IMR-90 (cell line): ENCODE results near the gene FMNL3. TPM values are rescaled to one million over a fixed set of nuclear protein-coding genes. Genes with fewer than 3 reads are reported as not detected.
A peak's percentile ranks its signal among the peaks of the same experiment; 100 is the strongest.

Experiments used
- ATAC-seq: fragments of 200-7000 bp; cut with Tn5 transposase; 2 replicates; pipeline ENCODE4 v1.9.1; 2020; ENCODE audit warnings: low read depth, mild to moderate bottlenecking, moderate library complexity
- BruUV-seq: library from RNA; stranded (reverse); fragments of 400-500 nt; replicated peaks from 2 replicates; lab custom pipeline; 2021; lab: Mats Ljungman, UMichigan
- CTCF ChIA-PET: fragments of 300-600 bp; formaldehyde crosslinking; extraction: SDS; loops from one replicate; lab custom pipeline; 2021; ENCODE audit warnings: antibody characterized with exemption; lab: Yijun Ruan, JAX
- POLR2A ChIA-PET: fragments of 300-600 bp; sonication (Branson Sonifier 250); formaldehyde crosslinking; loops from one replicate; lab custom pipeline; 2022; ENCODE audit warnings: antibody characterized with exemption; ENCODE audit not compliant: unreplicated experiment; lab: Charles Lee
- DNase-seq: peaks from one replicate; pipeline ENCODE4 v3.0.0; 2013
- H2AFZ ChIP-seq: replicated peaks from 2 replicates; pipeline ENCODE3; 2013; ENCODE audit warnings: low read length, mild to moderate bottlenecking; ENCODE audit not compliant: poor library complexity
- H2AK5ac ChIP-seq: 2 replicates; pipeline ENCODE4 v1.6.1; 2013; ENCODE audit warnings: low read depth, low read length, inconsistent platforms
- H2AK9ac ChIP-seq: replicated peaks from 2 replicates; pipeline ENCODE3; 2013; ENCODE audit warnings: mild to moderate bottlenecking, low read depth, low read length, moderate library complexity; ENCODE audit not compliant: poor library complexity
- H2BK120ac ChIP-seq: 2 replicates; pipeline ENCODE4 v1.6.1; 2013; ENCODE audit warnings: low read depth, low read length, inconsistent platforms
- H2BK15ac ChIP-seq: 3 replicates; pipeline ENCODE4 v1.6.1; 2013; ENCODE audit warnings: low read depth, low read length, inconsistent platforms
- H2BK20ac ChIP-seq: 2 replicates; pipeline ENCODE4 v1.6.1; 2013; ENCODE audit warnings: low read depth, mild to moderate bottlenecking, inconsistent platforms, low read length, moderate library complexity
- H2BK5ac ChIP-seq: 2 replicates; pipeline ENCODE4 v1.6.1; 2013; ENCODE audit warnings: mild to moderate bottlenecking, low read depth, low read length, inconsistent platforms; ENCODE audit not compliant: poor library complexity, severe bottlenecking
- H3K14ac ChIP-seq: replicated peaks from 2 replicates; pipeline ENCODE4 v1.6.1; 2013; ENCODE audit warnings: low read depth, low read length, inconsistent platforms
- H3K18ac ChIP-seq: 2 replicates; pipeline ENCODE4 v1.6.1; 2013; ENCODE audit warnings: low read depth, low read length, control low read depth
- H3K23ac ChIP-seq: 2 replicates; pipeline ENCODE4 v1.6.1; 2013; ENCODE audit warnings: low read depth, low read length, inconsistent platforms
- H3K27ac ChIP-seq: 2 replicates; pipeline ENCODE4 v1.5.1; 2013; ENCODE audit warnings: mild to moderate bottlenecking, control low read depth, low read length; ENCODE audit not compliant: insufficient read depth
- H3K27me3 ChIP-seq: 2 replicates; pipeline ENCODE4 v1.6.1; 2013; ENCODE audit warnings: low read length; ENCODE audit not compliant: control insufficient read depth, insufficient read depth
- H3K36me3 ChIP-seq: 2 replicates; pipeline ENCODE4 v1.6.1; 2013; ENCODE audit warnings: low read length, mixed read lengths; ENCODE audit not compliant: control insufficient read depth, insufficient read depth
- H3K4ac ChIP-seq: 2 replicates; pipeline ENCODE4 v1.6.1; 2013; ENCODE audit warnings: low read depth, low read length, inconsistent platforms
- H3K4me1 ChIP-seq: 2 replicates; pipeline ENCODE4 v1.6.1; 2013; ENCODE audit warnings: low read length, mixed read lengths; ENCODE audit not compliant: control insufficient read depth, insufficient read depth
- H3K4me2 ChIP-seq: 2 replicates; pipeline ENCODE4 v1.6.1; 2013; ENCODE audit warnings: low read depth, mild to moderate bottlenecking, control low read depth, low read length, moderate library complexity
- H3K4me3 ChIP-seq: 2 replicates; pipeline ENCODE4 v1.5.1; 2013; ENCODE audit warnings: low read depth, mild to moderate bottlenecking, control low read depth, low read length, moderate library complexity; ENCODE audit not compliant: insufficient read depth
- H3K56ac ChIP-seq: 2 replicates; pipeline ENCODE4 v1.6.1; 2013; ENCODE audit warnings: low read length, inconsistent platforms; ENCODE audit not compliant: insufficient read depth; ENCODE audit errors: extremely low read depth
- H3K79me1 ChIP-seq, 2 experiments: 2 replicates each; pipeline ENCODE4 v1.6.1; 2013; ENCODE audit warnings: low read length in 2 of 2, inconsistent platforms in 1 of 2, low read depth in 1 of 2
- H3K9ac ChIP-seq: 2 replicates; pipeline ENCODE4 v1.6.1; 2013; ENCODE audit warnings: low read depth, low read length, control low read depth
- H3K9me1 ChIP-seq: 2 replicates; pipeline ENCODE4 v1.6.1; 2013; ENCODE audit warnings: low read length, inconsistent platforms; ENCODE audit not compliant: insufficient read depth
- H3K9me3 ChIP-seq: 2 replicates; pipeline ENCODE4 v1.6.1; 2013; ENCODE audit warnings: low read length; ENCODE audit not compliant: control insufficient read depth, insufficient read depth
- H4K20me1 ChIP-seq: 2 replicates; pipeline ENCODE4 v1.6.1; 2013; ENCODE audit warnings: low read length, inconsistent platforms; ENCODE audit not compliant: insufficient read depth
- H4K5ac ChIP-seq: 2 replicates; pipeline ENCODE4 v1.6.1; 2013; ENCODE audit warnings: mild to moderate bottlenecking, low read depth, low read length, control low read depth
- H4K8ac ChIP-seq, 2 experiments: 2 replicates each; pipeline ENCODE4 v1.6.1; 2013; ENCODE audit warnings: low read depth in 2 of 2, low read length in 2 of 2, control low read depth in 1 of 2, inconsistent platforms in 1 of 2
- H4K91ac ChIP-seq: 2 replicates; pipeline ENCODE4 v1.6.1; 2013; ENCODE audit warnings: low read depth, low read length, inconsistent platforms; ENCODE audit not compliant: insufficient read depth
- BHLHE40 ChIP-seq: fragments of 150-350 bp; IDR thresholded peaks from 2 replicates; pipeline ENCODE4 v1.6.1; 2016; ENCODE audit warnings: mild to moderate bottlenecking, low read depth, low read length
- CEBPB ChIP-seq: IDR thresholded peaks from 2 replicates; pipeline ENCODE4 v1.6.1; 2012; ENCODE audit warnings: low read depth, low read length, improper control_type of control experiment
- CHD1 ChIP-seq: IDR thresholded peaks from 2 replicates; pipeline ENCODE4 v1.6.1; 2012; ENCODE audit warnings: low read depth, low read length, improper control_type of control experiment
- CTCF ChIP-seq: conservative IDR thresholded peaks from 2 replicates; pipeline ENCODE4 v1.5.1; 2012; ENCODE audit warnings: mild to moderate bottlenecking, low read depth, low read length, improper control_type of control experiment
- FOS ChIP-seq: fragments of 150-350 bp; IDR thresholded peaks from 2 replicates; pipeline ENCODE4 v1.6.1; 2016; ENCODE audit warnings: low read depth, low read length
- MAFK ChIP-seq: IDR thresholded peaks from 2 replicates; pipeline ENCODE4 v1.6.1; 2012; ENCODE audit warnings: low read depth, low read length, improper control_type of control experiment
- MAZ ChIP-seq: IDR thresholded peaks from 2 replicates; pipeline ENCODE4 v1.6.1; 2012; ENCODE audit warnings: low read depth, mild to moderate bottlenecking, low read length, improper control_type of control experiment, moderate library complexity, borderline replicate concordance
- MXI1 ChIP-seq: IDR thresholded peaks from 2 replicates; pipeline ENCODE4 v1.6.1; 2012; ENCODE audit warnings: low read depth, mild to moderate bottlenecking, low read length, moderate library complexity, borderline replicate concordance
- POLR2A ChIP-seq: IDR thresholded peaks from 2 replicates; pipeline ENCODE4 v1.6.1; 2012; ENCODE audit warnings: mild to moderate bottlenecking, low read depth, low read length
- RAD21 ChIP-seq: IDR thresholded peaks from 2 replicates; pipeline ENCODE4 v1.6.1; 2012; ENCODE audit warnings: low read length, improper control_type of control experiment
- RCOR1 ChIP-seq: IDR thresholded peaks from 2 replicates; pipeline ENCODE4 v1.6.1; 2012; ENCODE audit warnings: mild to moderate bottlenecking, low read length, improper control_type of control experiment; ENCODE audit not compliant: insufficient replicate concordance
- RFX5 ChIP-seq: IDR thresholded peaks from 2 replicates; pipeline ENCODE4 v1.8.0; 2012; ENCODE audit warnings: low read depth, mild to moderate bottlenecking, low read length, moderate library complexity
- SMC3 ChIP-seq: fragments of 150-350 bp; IDR thresholded peaks from 2 replicates; pipeline ENCODE4 v1.6.1; 2016; ENCODE audit warnings: low read depth, mild to moderate bottlenecking, antibody characterized with exemption, low read length, moderate library complexity
- WGBS, 2 experiments: methylation state at CpG; one replicate each; pipeline versions ENCODE4 v1.1.5 to v1.1.7; 2013; ENCODE audit warnings: missing lambda C conversion rate in 2 of 2; ENCODE audit not compliant: insufficient read length in 1 of 2; ENCODE audit errors: extremely low coverage in 2 of 2; 5-methylcytosine and 5-hydroxymethylcytosine counted together
- dilution Hi-C: fragments of 300-500 bp; cut with HindIII; formaldehyde crosslinking; loops from one replicate; pipeline ENCODE4 v1.14.3; 2018; ENCODE audit warnings: low sequenced_read_pairs; ENCODE audit not compliant: unreplicated experiment
- in situ Hi-C: fragments of 300-500 bp; cut with MboI; formaldehyde crosslinking; loops from 3 replicates; pipeline ENCODE4 v1.14.3; 2019; ENCODE audit warnings: low sequenced_read_pairs, inconsistent platforms, mixed read lengths
- intact Hi-C: fragments of 100-400 bp; cut with micrococcal nuclease; formaldehyde crosslinking; loops from 2 replicates; pipeline ENCODE4 v1.10.0; 2022
- polyA plus RNA-seq, 3 experiments: library from polyadenylated mRNA; depleted of rRNA; stranded (reverse); fragments of >200 nt; gene quantifications; 2 replicates each; pipeline ENCODE4 v1.2.3, GENCODE V29; 2012; ENCODE audit warnings: low replicate concordance in 1 of 3
- total RNA-seq: library from RNA; depleted of rRNA; stranded (reverse); fragments of >200 nt; gene quantifications from 2 replicates; pipeline ENCODE4 v1.2.3, GENCODE V29; 2012
- TF ChIP-seq, protein P1 (sequence below): fragments of 150-350 bp; IDR thresholded peaks from 2 replicates; pipeline ENCODE4 v1.6.1; 2017; ENCODE audit warnings: mild to moderate bottlenecking, antibody characterized with exemption, low read length, low read depth
- TF ChIP-seq, protein P2 (sequence below): fragments of 150-350 bp; IDR thresholded peaks from 2 replicates; pipeline ENCODE4 v1.6.1; 2016; ENCODE audit warnings: low read depth, mild to moderate bottlenecking, low read length, moderate library complexity, borderline replicate concordance

FMNL3 gene
- total and polyA plus RNA-seq, 2 of the 4 experiments (the other 2 are of a cell fraction) = 16.3 to 36.4 TPM

- no TSS peak for BruUV-seq
- WGBS, 2 experiments = 40% methylated on average over 1 of the region's 10 CpGs; no CpG with 5 or more reads in 1 of the 2 experiments
- TF ChIP-seq RCOR1 = no peak
- TF ChIP-seq FOS = no peak
- TF ChIP-seq CHD1 = no peak
- TF ChIP-seq RAD21 = no peak
- TF ChIP-seq MXI1 = no peak
- TF ChIP-seq, protein P1, sequence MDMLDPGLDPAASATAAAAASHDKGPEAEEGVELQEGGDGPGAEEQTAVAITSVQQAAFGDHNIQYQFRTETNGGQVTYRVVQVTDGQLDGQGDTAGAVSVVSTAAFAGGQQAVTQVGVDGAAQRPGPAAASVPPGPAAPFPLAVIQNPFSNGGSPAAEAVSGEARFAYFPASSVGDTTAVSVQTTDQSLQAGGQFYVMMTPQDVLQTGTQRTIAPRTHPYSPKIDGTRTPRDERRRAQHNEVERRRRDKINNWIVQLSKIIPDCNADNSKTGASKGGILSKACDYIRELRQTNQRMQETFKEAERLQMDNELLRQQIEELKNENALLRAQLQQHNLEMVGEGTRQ = no peak
- TF ChIP-seq RFX5 = no peak
- TF ChIP-seq, protein P2, sequence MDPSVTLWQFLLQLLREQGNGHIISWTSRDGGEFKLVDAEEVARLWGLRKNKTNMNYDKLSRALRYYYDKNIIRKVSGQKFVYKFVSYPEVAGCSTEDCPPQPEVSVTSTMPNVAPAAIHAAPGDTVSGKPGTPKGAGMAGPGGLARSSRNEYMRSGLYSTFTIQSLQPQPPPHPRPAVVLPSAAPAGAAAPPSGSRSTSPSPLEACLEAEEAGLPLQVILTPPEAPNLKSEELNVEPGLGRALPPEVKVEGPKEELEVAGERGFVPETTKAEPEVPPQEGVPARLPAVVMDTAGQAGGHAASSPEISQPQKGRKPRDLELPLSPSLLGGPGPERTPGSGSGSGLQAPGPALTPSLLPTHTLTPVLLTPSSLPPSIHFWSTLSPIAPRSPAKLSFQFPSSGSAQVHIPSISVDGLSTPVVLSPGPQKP = no peak
- TF ChIP-seq CEBPB = no peak
- TF ChIP-seq BHLHE40 = no peak
- no peak for TF ChIP-seq POLR2A
- no peak for TF ChIP-seq MAFK
- no peak for TF ChIP-seq CTCF
- TF ChIP-seq MAZ = no peak
- no peak for TF ChIP-seq SMC3
Observed at GRCh38 chr12:49643961-49644619, 63.1 kb downstream of the FMNL3 start.

More at GRCh38 chr12:49643961-49644619, 63.1 kb downstream of the FMNL3 start:
- Histone ChIP-seq H3K9ac (no peak overlapping the region), H3K9me3 (no peaks in the 10 kb centered on the region), H4K91ac (no peak overlapping the region), H3K4me3 (no peak overlapping the region), H3K27me3 (no peaks in the 10 kb centered on the region), H4K5ac (no peak overlapping the region), H2AK9ac (peak overlapping the region; percentile 50), H3K4ac (no peak overlapping the region), H3K23ac (no peak overlapping the region), H4K20me1 (0 out of 2 replicates have a peak, but pooled peaks cover 4% of the 10 kb centered on the region), H3K18ac (no peak overlapping the region), H2AK5ac (peak overlapping the region; percentile 41; the same call in 1 of the 2 replicates), H3K27ac (no peak overlapping the region), H3K56ac (no peak overlapping the region), H2BK15ac (no peak overlapping the region), H3K4me1 (no peaks in the 10 kb centered on the region), H3K79me1 (no peaks in the 10 kb centered on the region), H2BK120ac (no peak overlapping the region), H2BK20ac (no peak overlapping the region), H4K8ac (no peak overlapping the region), H3K36me3 (peaks cover 59% of the 10 kb centered on the region), H2AFZ (no peak overlapping the region), H3K9me1 (no peaks in the 10 kb centered on the region), H3K4me2 (no peak overlapping the region), H3K14ac (no peak overlapping the region), H2BK5ac (no peak overlapping the region)
- DNase-seq (no peak), ATAC-seq (no peak; the same call in 1 of the 2 replicates)
- ChIA-PET CTCF (interaction anchor here (0.9 to 2.2 kb wide), 4 partner anchors 29 to 97 kb away, joined by 3 to 5 read pairs (median 4); partner anchors contain the start of gene TMBIM6), POLR2A (no interaction called here)
- dilution Hi-C loops = no loop called here
- in situ Hi-C loops = loop anchor here (5.0 kb wide), 1 partner anchor 63 kb away; the partner anchor contains the start of gene FMNL3
- intact Hi-C loops = loop anchor here (1.0 kb wide), 2 partner anchors 63 to 97 kb away; partner anchors contain the start of genes FMNL3 and TMBIM6
